HuH-7 (cell line): Measurements from ENCODE around the gene LRRC37A3.
"Not testable (repeated sequence)": the region's sequence is repeated elsewhere in the genome, so short reads cannot be mapped to it uniquely, and the experiment has no call there.

Source experiments
- DNase-seq: peaks from one replicate; pipeline ENCODE4 v3.0.0; 2011; ENCODE audit warnings: low spot score

The LRRC37A3 gene

DNA sequence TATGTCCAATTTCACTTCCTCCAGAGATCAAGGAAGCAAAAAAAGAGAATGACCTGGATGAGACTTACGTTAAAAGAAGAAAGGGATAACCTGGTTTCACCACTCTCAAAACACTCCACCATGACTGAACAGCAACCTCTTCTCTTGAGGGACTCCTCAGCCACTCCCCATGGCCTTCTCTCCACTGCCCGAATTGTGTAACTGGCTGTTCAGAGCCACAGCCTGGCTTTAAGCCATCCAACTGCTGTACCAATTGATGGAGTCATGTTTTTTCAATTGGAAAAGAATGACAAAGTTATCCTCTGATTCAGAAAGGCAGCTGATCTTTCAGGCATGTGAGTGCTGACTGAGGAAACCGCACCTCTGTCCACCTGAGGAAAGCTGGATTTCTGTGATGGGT is 85.2 kb downstream of the LRRC37A3 start:
- not testable (repeated sequence) for DNase-seq

DNA sequence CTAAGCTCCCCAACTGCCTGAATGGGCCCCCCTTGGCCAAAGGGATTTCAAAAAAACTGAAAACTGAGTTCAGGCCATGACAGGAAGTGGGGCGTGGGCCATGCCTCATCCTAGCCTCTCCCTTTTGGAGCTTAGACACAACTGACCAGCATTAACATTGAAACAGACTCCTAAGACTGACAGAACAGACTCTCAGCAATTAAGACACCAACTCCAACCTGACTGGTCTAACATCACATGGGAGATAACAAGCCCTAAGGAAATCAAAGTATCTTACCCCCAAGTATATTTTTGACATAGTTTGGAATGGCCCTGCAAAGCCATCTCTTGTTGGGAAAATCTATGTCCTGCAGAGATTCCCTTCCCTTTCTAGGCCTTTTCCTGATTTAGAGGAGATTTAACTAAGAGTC is 88.6 kb downstream of the LRRC37A3 start:
- not testable (repeated sequence) for DNase-seq

DNA sequence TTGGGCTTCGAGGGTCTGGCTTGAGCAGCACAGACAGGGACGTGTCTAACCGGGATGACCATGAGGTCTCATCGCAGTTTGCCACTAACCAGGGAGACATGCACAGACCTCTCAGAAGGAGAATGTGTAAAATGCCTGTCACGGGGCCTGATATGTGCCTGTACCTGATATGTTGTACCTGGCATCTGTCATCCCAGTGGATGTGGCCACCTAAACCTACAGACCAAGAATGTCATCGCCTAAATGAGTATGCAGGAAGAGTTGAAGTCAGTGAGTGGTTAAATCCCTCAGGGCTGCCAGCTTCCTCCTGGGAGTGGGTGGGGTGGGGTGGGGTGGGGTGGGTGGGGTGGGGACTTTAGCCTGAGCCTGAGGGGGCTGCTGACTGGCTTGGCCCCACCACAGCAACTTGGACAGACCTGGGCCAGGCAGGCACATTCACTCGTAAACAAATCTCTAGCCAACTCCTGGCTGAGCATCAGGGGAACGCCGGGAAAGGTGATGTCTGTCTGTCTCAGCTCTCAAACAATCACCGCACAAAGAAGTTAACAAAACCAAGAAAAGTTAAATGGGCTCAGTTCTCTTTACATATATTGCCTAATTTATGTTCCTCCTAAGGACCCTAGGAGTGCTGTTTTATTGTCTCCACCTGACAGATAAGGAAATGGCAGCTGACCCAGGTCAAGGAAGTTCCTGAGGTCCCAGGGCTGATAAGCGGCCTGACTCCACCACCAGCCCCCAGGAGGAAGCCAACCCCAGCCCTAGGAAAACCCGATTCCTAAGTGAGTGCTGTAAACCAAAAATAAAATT is 89.3 kb downstream of the LRRC37A3 start:
- DNase-seq, result not testable (repeated sequence)

DNA sequence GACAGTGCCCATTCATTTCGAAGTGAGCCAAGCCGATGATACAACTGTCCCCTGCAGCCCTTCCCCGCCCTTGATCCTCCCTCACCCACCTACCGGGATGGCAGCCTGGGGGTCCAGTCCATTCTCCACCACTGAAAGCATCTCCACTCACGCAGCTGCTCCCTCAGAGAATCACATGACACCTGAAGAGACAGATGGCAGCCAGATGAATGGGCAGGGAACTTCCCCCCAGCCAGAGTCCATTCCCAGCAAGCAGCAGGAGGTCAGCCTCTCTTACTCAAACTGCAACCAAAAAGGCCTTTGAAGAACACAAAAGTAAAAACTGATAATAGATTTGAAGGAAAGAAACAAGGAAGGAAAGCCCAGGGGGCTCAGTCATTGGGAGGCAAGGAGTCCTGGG is 90.2 kb downstream of the LRRC37A3 start:
- DNase-seq, result not testable (repeated sequence)

GRCh38 chr17:64818904-64819303 is 100.4 kb downstream of the LRRC37A3 start:
- not testable (repeated sequence) for DNase-seq

GRCh38 chr17:64815833-64816198 is 103.5 kb downstream of the LRRC37A3 start:
- DNase-seq, result not testable (repeated sequence)

DNA sequence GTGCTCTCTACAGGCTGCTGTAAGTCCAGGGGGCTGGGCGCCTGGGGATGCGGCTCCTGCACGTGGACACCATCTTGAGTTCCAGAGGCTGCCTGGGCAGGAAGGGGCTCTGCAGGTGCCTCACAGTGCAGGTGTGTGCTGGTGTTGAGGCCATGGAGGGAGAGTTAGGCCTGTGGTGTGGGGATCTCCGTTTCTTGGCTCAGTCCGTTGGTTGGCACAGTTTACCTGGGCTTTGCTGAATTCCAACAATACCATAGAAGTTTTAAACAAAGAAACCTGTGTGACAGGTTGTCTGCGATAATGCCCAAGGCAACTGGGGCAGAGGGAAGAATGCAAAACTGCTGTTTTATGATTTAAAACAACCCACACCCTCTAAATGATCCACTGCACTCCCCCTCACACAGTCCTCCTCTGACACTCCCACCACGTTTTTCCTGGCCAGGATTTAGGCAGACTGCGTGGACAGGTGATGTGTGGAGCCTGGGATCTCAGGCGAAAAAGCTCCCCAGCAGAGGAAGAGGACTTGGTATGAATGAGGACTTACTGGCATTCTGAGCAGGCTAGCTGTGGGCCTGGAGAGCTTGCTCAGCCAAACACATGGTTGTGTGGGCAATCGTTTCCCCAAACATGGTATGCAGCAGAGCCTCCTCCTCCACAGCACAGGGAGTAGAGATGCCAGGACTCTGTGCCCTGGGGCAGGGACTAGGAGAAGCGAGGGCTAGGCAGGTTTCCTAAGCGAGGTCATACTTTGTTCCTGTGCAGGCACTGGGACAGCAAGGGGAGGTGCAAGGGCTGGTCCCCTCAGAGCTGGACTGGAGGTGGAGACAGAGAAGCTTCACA is 104.1 kb downstream of the LRRC37A3 start:
- not testable (repeated sequence) for DNase-seq

DNA sequence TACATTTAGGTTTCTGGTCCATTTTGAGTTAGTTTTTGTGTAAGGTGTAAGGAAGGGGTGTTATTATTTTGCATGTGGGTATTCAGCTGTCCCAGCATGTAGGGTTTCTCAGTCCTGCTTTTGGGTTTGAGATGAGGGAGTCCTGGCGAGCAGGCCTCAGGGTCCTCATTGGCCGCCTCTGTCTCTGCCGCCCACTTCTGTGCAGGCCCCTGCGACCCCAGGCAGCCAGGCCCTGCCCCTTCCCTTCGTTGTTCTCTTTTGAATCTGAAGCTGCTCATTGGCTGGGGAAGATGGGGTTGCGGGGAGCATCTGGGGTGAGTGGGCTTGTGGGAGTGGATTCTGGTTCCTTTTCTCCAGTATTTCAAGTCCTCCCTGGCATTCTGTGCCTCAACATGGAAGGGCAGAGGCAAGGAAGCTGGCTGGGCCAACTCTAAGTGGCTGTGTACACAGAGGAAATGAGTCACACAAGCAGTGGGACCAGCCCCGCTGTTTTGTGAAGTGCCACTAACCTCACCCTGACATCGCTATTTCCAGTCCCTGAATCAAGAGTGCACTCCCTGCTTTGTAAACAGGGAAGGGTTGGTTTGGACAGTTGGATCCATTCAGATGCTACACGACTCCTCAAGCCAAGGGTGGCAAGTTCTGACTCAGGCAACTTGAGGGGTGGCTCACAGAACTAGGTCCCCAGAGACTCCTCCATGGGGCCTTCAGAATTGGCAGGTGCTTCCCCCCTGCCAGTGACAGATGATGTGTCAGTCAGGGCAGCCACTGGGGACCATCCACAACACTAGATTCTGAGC is 110.9 kb downstream of the LRRC37A3 start:
- DNase-seq, result not testable (repeated sequence)
